ENCODE measurements around the gene CIAO2A.
A peak's percentile ranks its signal among the peaks of the same experiment; 100 is the strongest.

The CIAO2A gene

DNA sequence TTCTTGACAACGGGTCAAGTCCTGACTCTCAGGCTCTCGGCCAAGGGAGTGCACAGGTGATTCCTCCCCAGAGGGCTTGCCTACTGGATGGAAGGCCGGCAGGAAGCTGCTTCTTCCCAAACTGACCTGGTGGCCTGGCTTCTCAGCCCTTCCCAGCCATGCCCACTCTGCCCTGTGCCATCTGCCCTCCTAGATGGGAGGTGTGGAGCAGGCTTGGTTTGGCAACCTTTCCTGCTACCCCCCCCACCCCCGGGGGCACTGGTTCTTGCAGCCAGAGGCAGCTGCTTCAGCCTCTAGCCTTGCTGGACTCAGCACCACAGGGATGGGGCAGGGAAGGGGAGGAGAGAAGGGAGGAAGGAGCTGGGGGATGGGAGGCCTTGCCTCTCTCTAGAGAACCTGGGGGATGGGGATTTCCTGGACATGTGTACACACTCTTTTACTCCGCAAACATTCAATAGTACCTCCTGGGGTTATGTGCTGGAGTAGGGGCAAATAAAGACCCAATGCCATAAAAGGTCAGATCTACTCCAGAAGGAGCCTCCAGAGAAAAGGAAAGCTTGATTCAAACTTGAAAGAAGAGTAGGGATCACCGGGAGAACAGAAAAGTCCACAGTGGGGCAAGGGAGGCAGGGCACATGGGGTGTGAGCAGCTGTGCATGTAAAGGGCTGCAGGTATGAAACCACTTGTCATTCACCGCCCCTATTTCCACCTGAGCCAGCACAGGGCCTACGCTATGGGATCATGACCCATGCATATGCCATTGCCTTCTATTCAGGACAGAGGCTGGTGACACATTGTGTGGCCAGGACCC lies 43.2 kb downstream of the CIAO2A start:
- no peak overlapping the region for H3K4me3 ChIP-seq (replicated peaks; ENCODE audit: low read depth, low read length)
- TF ChIP-seq, protein P1, sequence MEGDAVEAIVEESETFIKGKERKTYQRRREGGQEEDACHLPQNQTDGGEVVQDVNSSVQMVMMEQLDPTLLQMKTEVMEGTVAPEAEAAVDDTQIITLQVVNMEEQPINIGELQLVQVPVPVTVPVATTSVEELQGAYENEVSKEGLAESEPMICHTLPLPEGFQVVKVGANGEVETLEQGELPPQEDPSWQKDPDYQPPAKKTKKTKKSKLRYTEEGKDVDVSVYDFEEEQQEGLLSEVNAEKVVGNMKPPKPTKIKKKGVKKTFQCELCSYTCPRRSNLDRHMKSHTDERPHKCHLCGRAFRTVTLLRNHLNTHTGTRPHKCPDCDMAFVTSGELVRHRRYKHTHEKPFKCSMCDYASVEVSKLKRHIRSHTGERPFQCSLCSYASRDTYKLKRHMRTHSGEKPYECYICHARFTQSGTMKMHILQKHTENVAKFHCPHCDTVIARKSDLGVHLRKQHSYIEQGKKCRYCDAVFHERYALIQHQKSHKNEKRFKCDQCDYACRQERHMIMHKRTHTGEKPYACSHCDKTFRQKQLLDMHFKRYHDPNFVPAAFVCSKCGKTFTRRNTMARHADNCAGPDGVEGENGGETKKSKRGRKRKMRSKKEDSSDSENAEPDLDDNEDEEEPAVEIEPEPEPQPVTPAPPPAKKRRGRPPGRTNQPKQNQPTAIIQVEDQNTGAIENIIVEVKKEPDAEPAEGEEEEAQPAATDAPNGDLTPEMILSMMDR (IDR thresholded peaks at IDR 0.05; ENCODE audit: low read depth, low read length, missing control alignments), result no peak
- no peak for DNase-seq (ENCODE audit: extremely low read depth, low read depth)

DNA sequence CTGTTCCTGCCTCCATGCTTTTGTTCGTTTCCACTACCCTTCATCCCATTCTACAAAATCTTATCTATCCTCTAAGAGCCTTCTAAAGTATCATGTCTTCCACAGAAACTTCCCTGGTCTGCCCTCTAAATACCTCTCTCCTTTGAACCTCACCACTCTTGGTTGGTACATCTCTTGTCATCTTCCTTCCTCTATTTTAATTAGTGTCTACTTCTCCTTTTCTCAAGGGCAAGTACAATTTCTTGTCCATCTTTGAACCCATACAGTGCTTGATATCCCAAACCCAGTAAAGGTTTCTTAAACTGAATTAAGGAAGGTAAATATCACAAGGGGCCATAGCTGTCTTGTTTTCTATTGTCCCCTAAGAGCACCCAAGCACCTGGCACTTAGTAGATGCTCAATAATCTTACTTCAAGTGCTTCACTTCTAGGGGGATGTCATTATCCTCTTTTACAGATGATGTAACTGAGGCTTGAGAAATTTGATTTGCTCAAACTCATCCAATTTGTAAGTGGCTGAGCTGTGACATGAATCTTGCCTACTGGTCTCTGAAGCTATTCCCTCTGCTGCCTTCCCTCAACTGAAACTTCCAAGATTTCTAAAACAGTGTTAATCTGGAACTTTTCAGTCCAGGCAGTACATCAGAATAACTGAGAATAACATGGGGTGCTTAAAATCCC lies 44.7 kb downstream of the CIAO2A start:
- no peak for DNase-seq (ENCODE audit: extremely low read depth, low read depth)
- TF ChIP-seq, protein P1 (IDR thresholded peaks at IDR 0.05; ENCODE audit: low read depth, low read length, missing control alignments), result no peak
- H3K4me3 ChIP-seq (replicated peaks; ENCODE audit: low read depth, low read length), result no peak overlapping the region

DNA sequence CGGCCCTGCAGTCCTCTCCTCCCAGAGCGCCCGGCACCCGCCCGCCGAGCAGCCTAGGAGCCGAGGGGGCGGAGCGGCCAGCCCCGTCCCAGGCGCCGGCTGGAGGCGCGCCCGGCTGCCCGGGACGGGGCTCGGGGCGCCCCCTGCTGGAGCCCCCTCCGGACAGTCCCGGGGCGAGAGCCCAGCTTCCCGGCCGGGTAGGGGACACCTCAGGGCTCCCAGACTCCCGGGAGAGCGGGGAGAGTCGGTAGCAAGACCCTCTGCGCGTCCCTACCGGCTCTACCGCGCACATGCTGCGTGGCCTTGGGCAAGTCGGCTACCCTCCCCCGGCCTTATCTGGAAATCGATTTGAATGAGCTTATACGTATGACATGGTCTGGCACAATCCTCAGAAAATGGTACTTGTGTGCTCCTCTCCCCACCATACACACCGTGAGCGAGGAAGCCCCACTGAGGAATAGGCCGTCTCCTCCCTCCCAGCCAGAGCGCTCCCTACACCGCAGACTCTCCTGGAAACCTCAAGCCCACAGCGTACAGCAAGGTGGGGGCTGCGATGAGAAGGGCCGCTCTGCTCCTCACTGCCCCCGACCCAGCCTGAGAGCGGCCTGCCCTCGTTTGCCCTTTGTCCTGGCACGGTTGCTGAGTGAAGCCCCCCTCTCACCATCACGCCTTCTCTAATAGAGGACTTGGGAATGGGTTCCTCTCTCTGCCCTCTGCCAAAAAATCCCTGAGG lies 47.1 kb downstream of the CIAO2A start, which contains the start of gene DAPK2:
Gene DAPK2 (minus strand): TSS at position 65 of the 733 bp plus-strand sequence. CDS start 6,224 bp downstream, outside the sequence.
- TF ChIP-seq, protein P1 (IDR thresholded peaks at IDR 0.05; ENCODE audit: low read depth, low read length, missing control alignments), result peak; percentile 59
- no peak for DNase-seq (ENCODE audit: extremely low read depth, low read depth)
- peak within 1 kb of the TSS; percentile 45 for H3K4me3 ChIP-seq (replicated peaks; ENCODE audit: low read depth, low read length)

DNA sequence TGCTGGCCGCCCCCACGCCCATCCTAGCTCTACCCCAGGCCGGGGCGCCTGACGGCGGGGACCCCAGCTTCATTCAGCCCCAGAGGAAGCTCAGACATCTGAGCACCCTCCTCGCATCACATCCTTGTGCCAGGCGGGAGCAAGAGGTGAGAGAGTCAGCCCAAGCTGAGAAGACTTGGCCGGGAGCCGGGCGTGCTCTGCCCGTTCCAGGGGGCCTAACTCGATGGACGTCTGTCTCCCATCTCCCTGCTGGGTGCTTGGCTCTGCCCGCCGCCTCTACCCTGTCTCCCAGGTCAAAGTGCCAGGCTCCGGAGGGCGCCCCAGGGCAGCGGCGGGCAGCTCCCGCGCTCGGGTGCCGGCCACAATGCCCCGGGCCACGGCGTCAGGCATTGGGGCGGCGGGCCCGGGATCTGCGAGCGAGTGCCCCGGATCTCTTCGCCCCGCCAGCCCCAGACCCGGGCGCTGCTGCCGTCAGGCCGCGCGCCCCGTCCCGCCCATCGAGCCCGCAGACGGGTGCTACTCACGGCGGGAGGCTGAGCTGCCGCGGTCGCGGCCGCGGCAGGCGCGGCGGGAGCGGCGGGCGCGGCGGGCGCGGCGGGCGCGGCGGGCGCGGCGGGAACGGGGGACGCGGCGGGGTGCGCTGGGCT lies 47.7 kb downstream of the CIAO2A start:
- DNase-seq (ENCODE audit: extremely low read depth, low read depth), result no peak
- H3K4me3 ChIP-seq (replicated peaks; ENCODE audit: low read depth, low read length), result peak overlapping the region; percentile 45
- TF ChIP-seq, protein P1 (IDR thresholded peaks at IDR 0.05; ENCODE audit: low read depth, low read length, missing control alignments), result no peak

DNA sequence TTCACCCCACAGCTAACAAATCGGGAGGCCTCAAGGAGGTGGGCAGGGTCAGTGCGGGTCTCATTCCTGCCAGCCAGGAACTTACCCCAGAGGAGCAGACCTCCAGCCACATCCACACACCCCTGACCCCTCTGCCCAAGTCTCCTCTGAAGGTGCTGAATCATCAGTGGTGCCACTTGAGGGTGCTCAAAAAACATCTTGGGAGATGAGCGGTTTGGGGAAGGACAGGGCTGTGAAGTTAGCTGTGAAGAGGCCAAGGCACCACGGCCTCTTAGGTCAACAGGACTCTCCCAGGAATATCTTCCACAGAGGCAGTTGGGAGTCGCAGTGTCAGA lies 48.6 kb downstream of the CIAO2A start:
- TF ChIP-seq, protein P1 (IDR thresholded peaks at IDR 0.05; ENCODE audit: low read depth, low read length, missing control alignments), result no peak
- no peak for DNase-seq (ENCODE audit: extremely low read depth, low read depth)
- H3K4me3 ChIP-seq (replicated peaks; ENCODE audit: low read depth, low read length), result no peak overlapping the region; the same call in 1 of the 2 replicates
